ENCODE measurements around the gene ZNF570. TPM values are rescaled to one million over a fixed set of nuclear protein-coding genes. Genes with fewer than 3 reads are reported as not detected.

Gene ZNF570
- total RNA-seq, 4 donors from 2014 or later = 3.0 to 6.6 (median 4.9) TPM

- DNase-seq = no peak
- peak overlapping the region; percentile 56 to 65 (median 64) for H3K4me3 ChIP-seq
- H3K9me3 ChIP-seq = peaks cover 0 to 5% (median 2%) of the 10 kb centered on the region in 4 donors
- no peaks in the 10 kb centered on the region for H3K27me3 ChIP-seq
- no peaks in the 10 kb centered on the region for H3K36me3 ChIP-seq
- H3K4me1 ChIP-seq = no peaks in the 10 kb centered on the region
- TF ChIP-seq POLR2A (IDR thresholded peaks at IDR 0.05) (no peak), CTCF (IDR thresholded peaks at IDR 0.05) (no peak)
- H3K27ac ChIP-seq = peak overlapping the region; percentile 84 to 92 (median 87)
These were observed 36.8 kb downstream of the ZNF570 start for GRCh38 chr19:37505958-37506386.

GRCh38 chr19:37506387-37507166, 37.4 kb downstream of the ZNF570 start, which contains the start of gene ZNF793:
TSS of gene ZNF793 (plus strand) at chr19:37506939. CDS start at chr19:37523440, 16,501 bp downstream.
- peak; percentile 78 to 91 (median 80) for DNase-seq
- peaks cover 0 to 5% (median 2%) of the 10 kb centered on the region in 4 donors for H3K9me3 ChIP-seq
- TF ChIP-seq POLR2A (IDR thresholded peaks at IDR 0.05) (no peak), CTCF (IDR thresholded peaks at IDR 0.05) (no peak)
- no peaks in the 10 kb centered on the region for H3K27me3 ChIP-seq
- no peaks in the 10 kb centered on the region for H3K36me3 ChIP-seq
- H3K27ac ChIP-seq = peak within 1 kb of the TSS; percentile 84 to 92 (median 87)
- no peaks in the 10 kb centered on the region for H3K4me1 ChIP-seq
- H3K4me3 ChIP-seq = peak within 1 kb of the TSS; percentile 56 to 65 (median 64)

GRCh38 chr19:37507167-37507464, 38.0 kb downstream of the ZNF570 start:
- no peak for TF ChIP-seq POLR2A (IDR thresholded peaks at IDR 0.05)
- no peak for TF ChIP-seq CTCF (IDR thresholded peaks at IDR 0.05)
- Histone ChIP-seq H3K4me3 (peak overlapping the region; percentile 56 to 65 (median 64)), H3K27me3 (no peaks in the 10 kb centered on the region), H3K9me3 (peaks cover 0 to 5% (median 2%) of the 10 kb centered on the region in 4 donors), H3K4me1 (no peaks in the 10 kb centered on the region), H3K36me3 (no peaks in the 10 kb centered on the region), H3K27ac (peak overlapping the region; percentile 84 to 92 (median 87))
- no peak for DNase-seq

GRCh38 chr19:37511186-37511585, 42.0 kb downstream of the ZNF570 start:
- Histone ChIP-seq H3K4me3 (no peak overlapping the region), H3K27me3 (no peaks in the 10 kb centered on the region), H3K27ac (no peak overlapping the region), H3K9me3 (peaks cover 0 to 14% (median 0%) of the 10 kb centered on the region in 4 donors), H3K4me1 (no peaks in the 10 kb centered on the region), H3K36me3 (peaks cover 0 to 10% (median 0%) of the 10 kb centered on the region in 3 donors)
- no peak for DNase-seq
- TF ChIP-seq CTCF (IDR thresholded peaks at IDR 0.05) (no peak), POLR2A (IDR thresholded peaks at IDR 0.05) (no peak)

- Histone ChIP-seq H3K9me3 (peaks cover 0 to 19% (median 0%) of the 10 kb centered on the region in 4 donors), H3K4me1 (no peaks in the 10 kb centered on the region), H3K27me3 (no peaks in the 10 kb centered on the region), H3K36me3 (peaks cover 0 to 15% (median 0%) of the 10 kb centered on the region in 3 donors), H3K27ac (no peak overlapping the region), H3K4me3 (no peak overlapping the region)
- no peak for DNase-seq
- TF ChIP-seq CTCF (IDR thresholded peaks at IDR 0.05) = no peak
These were observed 42.7 kb downstream of the ZNF570 start for GRCh38 chr19:37511821-37512220.
